ENCODE results near the gene TET3.

TET3 gene

GRCh38 chr2:73956218-73956865 lies 28.4 kb upstream of the TET3 start:
- Mint-ChIP-seq H3K4me1 (ENCODE audit: low read depth) (peaks cover 21% of the 10 kb centered on the region), H3K9me3 (no peaks in the 10 kb centered on the region), H3K27ac (peak overlapping the region; percentile 4), H3K36me3 (ENCODE audit: low read depth) (peaks cover 77% of the 10 kb centered on the region), H3K4me3 (no peak overlapping the region), H3K27me3 (no peaks in the 10 kb centered on the region)

GRCh38 chr2:73961274-73961673 lies 23.4 kb upstream of the TET3 start:
- no peaks in the 10 kb centered on the region for H3K9me3 Mint-ChIP-seq
- H3K36me3 Mint-ChIP-seq (ENCODE audit: low read depth): peaks cover 41% of the 10 kb centered on the region

GRCh38 chr2:73961823-73962615 lies 22.7 kb upstream of the TET3 start:
- no peak overlapping the region for H3K4me3 Mint-ChIP-seq
- H3K36me3 Mint-ChIP-seq (ENCODE audit: low read depth): peaks cover 34% of the 10 kb centered on the region

More at GRCh38 chr2:73961274-73961673, 23.4 kb upstream of the TET3 start:
- Mint-ChIP-seq H3K4me1 (ENCODE audit: low read depth) (peaks cover 38% of the 10 kb centered on the region), H3K27ac (no peak overlapping the region), H3K27me3 (no peaks in the 10 kb centered on the region), H3K4me3 (no peak overlapping the region)

GRCh38 chr2:73962798-73963197 lies 21.9 kb upstream of the TET3 start:
- H3K36me3 Mint-ChIP-seq (ENCODE audit: low read depth): peaks cover 29% of the 10 kb centered on the region
- H3K27me3 Mint-ChIP-seq: no peaks in the 10 kb centered on the region
- H3K9me3 Mint-ChIP-seq: no peaks in the 10 kb centered on the region
- no peak overlapping the region for H3K4me3 Mint-ChIP-seq
- peaks cover 30% of the 10 kb centered on the region for H3K4me1 Mint-ChIP-seq (ENCODE audit: low read depth)
- no peak overlapping the region for H3K27ac Mint-ChIP-seq

More at GRCh38 chr2:73961823-73962615, 22.7 kb upstream of the TET3 start:
- Mint-ChIP-seq H3K4me1 (ENCODE audit: low read depth) (peaks cover 32% of the 10 kb centered on the region), H3K27me3 (no peaks in the 10 kb centered on the region), H3K9me3 (no peaks in the 10 kb centered on the region), H3K27ac (peak overlapping the region; percentile 20)

- Mint-ChIP-seq H3K4me1 (ENCODE audit: low read depth) (peaks cover 37% of the 10 kb centered on the region), H3K9me3 (no peaks in the 10 kb centered on the region), H3K36me3 (ENCODE audit: low read depth) (peaks cover 22% of the 10 kb centered on the region), H3K27me3 (no peaks in the 10 kb centered on the region), H3K4me3 (peak overlapping the region; percentile 14), H3K27ac (peak overlapping the region; percentile 79)
These were observed 21.2 kb upstream of the TET3 start for GRCh38 chr2:73963385-73964120.

- H3K9me3 Mint-ChIP-seq: no peaks in the 10 kb centered on the region
These were observed 20.5 kb upstream of the TET3 start for GRCh38 chr2:73964223-73964622.

GRCh38 chr2:73965053-73965452 lies 19.7 kb upstream of the TET3 start:
- Mint-ChIP-seq H3K9me3 (no peaks in the 10 kb centered on the region), H3K4me3 (no peak overlapping the region), H3K36me3 (ENCODE audit: low read depth) (peaks cover 8% of the 10 kb centered on the region), H3K27me3 (no peaks in the 10 kb centered on the region), H3K27ac (peak overlapping the region; percentile 79), H3K4me1 (ENCODE audit: low read depth) (peaks cover 50% of the 10 kb centered on the region)

More at GRCh38 chr2:73964223-73964622, 20.5 kb upstream of the TET3 start:
- Mint-ChIP-seq H3K4me1 (ENCODE audit: low read depth) (peaks cover 41% of the 10 kb centered on the region), H3K27ac (peak overlapping the region; percentile 79), H3K4me3 (peak overlapping the region; percentile 14), H3K36me3 (ENCODE audit: low read depth) (peaks cover 15% of the 10 kb centered on the region), H3K27me3 (no peaks in the 10 kb centered on the region)

GRCh38 chr2:73968357-73968937 lies 16.3 kb upstream of the TET3 start:
- Mint-ChIP-seq H3K4me1 (ENCODE audit: low read depth) (peaks cover 72% of the 10 kb centered on the region), H3K9me3 (no peaks in the 10 kb centered on the region), H3K27me3 (no peaks in the 10 kb centered on the region), H3K36me3 (ENCODE audit: low read depth) (no peaks in the 10 kb centered on the region), H3K4me3 (no peak overlapping the region), H3K27ac (no peak overlapping the region)

- Mint-ChIP-seq H3K36me3 (ENCODE audit: low read depth) (no peaks in the 10 kb centered on the region), H3K4me3 (no peak overlapping the region), H3K27me3 (no peaks in the 10 kb centered on the region), H3K4me1 (ENCODE audit: low read depth) (peaks cover 63% of the 10 kb centered on the region), H3K9me3 (no peaks in the 10 kb centered on the region), H3K27ac (peak overlapping the region; percentile 15)
These were observed 15.4 kb upstream of the TET3 start for GRCh38 chr2:73969356-73969755.

GRCh38 chr2:73970141-73970803 lies 14.4 kb upstream of the TET3 start:
- no peaks in the 10 kb centered on the region for H3K9me3 Mint-ChIP-seq
- peak overlapping the region; percentile 68 for H3K4me3 Mint-ChIP-seq
- no peaks in the 10 kb centered on the region for H3K27me3 Mint-ChIP-seq
- H3K36me3 Mint-ChIP-seq (ENCODE audit: low read depth): no peaks in the 10 kb centered on the region
- peak overlapping the region; percentile 92 for H3K27ac Mint-ChIP-seq
- peaks cover 54% of the 10 kb centered on the region for H3K4me1 Mint-ChIP-seq (ENCODE audit: low read depth)

- Mint-ChIP-seq H3K27me3 (no peaks in the 10 kb centered on the region), H3K9me3 (no peaks in the 10 kb centered on the region), H3K27ac (peak overlapping the region; percentile 92), H3K4me3 (peak overlapping the region; percentile 68), H3K36me3 (ENCODE audit: low read depth) (no peaks in the 10 kb centered on the region), H3K4me1 (ENCODE audit: low read depth) (peaks cover 56% of the 10 kb centered on the region)
These were observed 13.7 kb upstream of the TET3 start for GRCh38 chr2:73970850-73971471.

- Mint-ChIP-seq H3K4me1 (ENCODE audit: low read depth) (peaks cover 57% of the 10 kb centered on the region), H3K9me3 (no peaks in the 10 kb centered on the region), H3K27ac (peak overlapping the region; percentile 92), H3K36me3 (ENCODE audit: low read depth) (no peaks in the 10 kb centered on the region), H3K27me3 (no peaks in the 10 kb centered on the region), H3K4me3 (peak overlapping the region; percentile 68)
These were observed 13.0 kb upstream of the TET3 start for GRCh38 chr2:73971722-73972121.

- H3K27ac Mint-ChIP-seq: no peak overlapping the region
- H3K27me3 Mint-ChIP-seq: no peaks in the 10 kb centered on the region
- H3K4me1 Mint-ChIP-seq (ENCODE audit: low read depth): peaks cover 67% of the 10 kb centered on the region
- no peaks in the 10 kb centered on the region for H3K9me3 Mint-ChIP-seq
- no peak overlapping the region for H3K4me3 Mint-ChIP-seq
- H3K36me3 Mint-ChIP-seq (ENCODE audit: low read depth): no peaks in the 10 kb centered on the region
These were observed 11.9 kb upstream of the TET3 start for GRCh38 chr2:73972846-73973245.

- Mint-ChIP-seq H3K4me3 (no peak overlapping the region), H3K27ac (no peak overlapping the region), H3K9me3 (no peaks in the 10 kb centered on the region), H3K4me1 (ENCODE audit: low read depth) (peaks cover 68% of the 10 kb centered on the region), H3K36me3 (ENCODE audit: low read depth) (no peaks in the 10 kb centered on the region), H3K27me3 (no peaks in the 10 kb centered on the region)
These were observed 9.0 kb upstream of the TET3 start for GRCh38 chr2:73975731-73976130.
